GM12874 (cell line): ENCODE measurements around the gene GPR21.

Experiments used
- CTCF ChIP-seq: IDR thresholded peaks from 2 replicates; pipeline ENCODE4 v1.5.1; 2011; ENCODE audit warnings: low read depth, mild to moderate bottlenecking, control low read depth, low read length, moderate library complexity; ENCODE audit not compliant: insufficient read depth

GPR21 gene

DNA sequence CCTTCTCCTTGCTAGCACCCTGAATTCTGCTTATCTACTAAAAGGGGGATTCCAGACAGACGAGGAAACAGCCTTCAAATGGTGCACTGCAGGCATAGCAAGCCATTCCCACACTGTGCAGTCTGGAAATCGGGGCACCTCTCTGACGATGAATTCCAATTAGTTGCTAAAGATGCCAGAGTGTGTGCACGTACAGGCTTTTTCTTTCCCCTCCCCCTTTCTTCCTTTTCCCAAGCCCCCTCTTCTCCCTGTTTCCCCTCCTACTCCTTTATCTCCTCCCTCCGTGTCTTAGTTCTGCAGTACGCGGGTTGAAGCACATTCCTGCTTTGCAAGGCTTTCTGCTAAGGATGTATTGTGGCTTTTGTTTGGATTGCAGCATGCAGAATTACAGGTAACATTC, at the start of gene GPR21:
GPR21 (plus strand) TSS at position 316 of the 400 bp plus-strand sequence. CDS start 900 bp downstream, outside the sequence.
- no peak for TF ChIP-seq CTCF

DNA sequence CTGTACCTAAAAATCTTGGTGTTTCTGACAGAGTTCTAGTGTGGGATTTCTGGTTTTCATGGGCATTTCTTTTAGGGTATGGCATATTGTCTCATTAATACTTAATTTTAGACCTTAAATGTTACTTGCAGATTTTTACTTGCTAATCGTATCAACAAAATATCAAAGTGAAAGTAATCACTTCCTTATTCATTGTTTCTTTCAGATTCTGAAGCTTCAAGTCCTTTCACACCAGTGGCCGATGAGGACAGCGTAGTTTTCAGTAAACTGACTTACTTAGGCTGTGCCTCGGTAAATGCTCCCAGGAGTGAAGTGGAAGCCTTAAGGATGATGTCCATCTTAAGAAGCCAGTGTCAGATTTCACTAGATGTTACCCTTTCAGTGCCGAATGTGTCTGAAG, 47.5 kb upstream of the GPR21 start:
- TF ChIP-seq CTCF: no peak

DNA sequence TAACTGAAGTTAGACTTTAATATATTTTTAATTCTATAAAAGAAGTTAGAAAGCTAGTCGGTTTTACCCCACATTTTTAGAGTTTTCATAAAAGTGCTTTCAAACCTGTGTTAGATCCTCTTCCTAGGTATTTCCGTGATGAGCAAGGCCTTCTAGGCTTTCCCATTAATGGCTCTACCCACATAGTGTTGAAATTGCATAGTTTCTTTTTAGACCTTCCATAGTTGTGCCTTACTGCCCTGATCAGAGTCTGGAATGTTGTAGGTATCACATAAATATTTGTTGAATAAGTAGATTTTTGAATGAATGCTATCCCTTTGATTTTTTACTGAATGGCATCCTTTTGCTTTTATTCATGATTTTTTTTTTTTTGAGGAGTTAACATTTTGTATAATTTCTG, 45.3 kb upstream of the GPR21 start:
- TF ChIP-seq CTCF: no peak

DNA sequence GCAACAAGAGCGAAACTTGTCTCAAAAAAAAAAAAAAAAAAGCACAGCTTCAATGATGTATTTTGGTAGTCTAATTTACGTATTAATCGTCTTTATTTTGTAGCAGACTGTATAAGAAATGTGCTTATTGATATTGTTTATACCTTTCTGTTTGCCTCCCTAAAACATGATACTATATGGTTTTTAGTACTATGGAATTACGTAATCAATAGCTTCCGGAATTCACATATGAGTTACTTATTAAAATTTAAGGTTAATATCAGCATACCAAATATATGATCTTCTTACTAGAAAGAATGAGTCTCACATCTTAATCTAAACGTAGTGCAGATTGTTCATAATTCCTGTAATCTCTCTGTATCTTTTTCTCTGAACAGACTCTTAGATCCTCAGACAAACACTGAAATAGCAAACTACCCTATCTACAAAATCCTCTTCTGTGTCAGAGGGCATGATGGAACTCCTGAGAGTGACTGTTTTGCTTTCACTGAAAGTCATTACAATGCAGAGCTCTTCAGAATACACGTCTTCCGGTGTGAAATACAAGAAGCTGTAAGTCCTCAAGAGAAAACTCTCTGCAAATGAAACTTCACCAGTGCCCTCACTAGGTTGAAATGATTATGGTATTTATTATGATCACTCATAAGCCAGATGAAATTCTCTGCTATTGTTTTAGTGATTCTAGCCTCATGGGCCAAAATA, 44.4 kb upstream of the GPR21 start:
- TF ChIP-seq CTCF: no peak

- peak; percentile 45; the same call in 1 of the 2 replicates for TF ChIP-seq CTCF
Observed at GRCh38 chr9:122991370-122991830, 42.1 kb upstream of the GPR21 start.

DNA sequence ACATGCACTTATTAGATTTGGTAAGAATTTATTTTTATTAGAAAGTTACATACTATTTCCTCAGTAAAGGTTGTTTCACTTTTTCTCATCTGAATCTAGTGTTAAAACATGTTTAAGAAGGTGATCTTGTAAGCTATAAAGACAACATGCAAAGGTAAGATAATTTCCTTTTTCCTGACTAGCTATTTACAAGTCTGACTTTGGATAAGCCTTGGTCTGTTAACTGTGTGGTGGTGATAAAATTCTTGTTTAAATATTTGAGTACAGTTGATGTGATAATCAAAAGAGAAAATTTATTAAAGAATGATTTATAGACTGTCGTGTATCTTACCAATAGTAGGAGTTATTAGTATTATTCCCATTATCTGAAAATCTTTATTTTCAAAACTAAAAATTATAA, 36.9 kb upstream of the GPR21 start:
- TF ChIP-seq CTCF: no peak

DNA sequence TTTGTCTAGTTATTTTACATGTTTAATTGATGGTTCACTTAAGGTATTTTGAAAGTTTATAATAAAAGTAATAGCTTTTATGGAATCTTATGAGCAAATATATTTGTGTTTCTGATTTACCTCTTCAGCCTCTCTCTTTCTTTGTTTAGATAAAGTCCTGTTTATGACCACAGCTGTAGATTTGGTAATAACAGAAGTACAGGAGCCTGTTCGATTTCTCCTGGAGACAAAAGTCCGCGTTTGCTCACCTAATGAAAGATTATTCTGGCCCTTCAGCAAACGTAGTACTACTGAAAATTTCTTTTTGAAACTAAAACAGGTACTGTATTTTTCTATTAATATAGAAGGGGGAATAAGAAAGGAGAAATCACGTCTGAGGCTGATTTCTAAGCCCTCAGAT, 35.0 kb upstream of the GPR21 start:
- no peak for TF ChIP-seq CTCF
